Midbrain (tissue), 1 donor: Measurements from ENCODE around the gene CAMK1D.

Experiments
- DNase-seq: peaks from one replicate; lab custom pipeline; 2025; lab: John Stamatoyannopoulos, UW

The CAMK1D gene

DNA sequence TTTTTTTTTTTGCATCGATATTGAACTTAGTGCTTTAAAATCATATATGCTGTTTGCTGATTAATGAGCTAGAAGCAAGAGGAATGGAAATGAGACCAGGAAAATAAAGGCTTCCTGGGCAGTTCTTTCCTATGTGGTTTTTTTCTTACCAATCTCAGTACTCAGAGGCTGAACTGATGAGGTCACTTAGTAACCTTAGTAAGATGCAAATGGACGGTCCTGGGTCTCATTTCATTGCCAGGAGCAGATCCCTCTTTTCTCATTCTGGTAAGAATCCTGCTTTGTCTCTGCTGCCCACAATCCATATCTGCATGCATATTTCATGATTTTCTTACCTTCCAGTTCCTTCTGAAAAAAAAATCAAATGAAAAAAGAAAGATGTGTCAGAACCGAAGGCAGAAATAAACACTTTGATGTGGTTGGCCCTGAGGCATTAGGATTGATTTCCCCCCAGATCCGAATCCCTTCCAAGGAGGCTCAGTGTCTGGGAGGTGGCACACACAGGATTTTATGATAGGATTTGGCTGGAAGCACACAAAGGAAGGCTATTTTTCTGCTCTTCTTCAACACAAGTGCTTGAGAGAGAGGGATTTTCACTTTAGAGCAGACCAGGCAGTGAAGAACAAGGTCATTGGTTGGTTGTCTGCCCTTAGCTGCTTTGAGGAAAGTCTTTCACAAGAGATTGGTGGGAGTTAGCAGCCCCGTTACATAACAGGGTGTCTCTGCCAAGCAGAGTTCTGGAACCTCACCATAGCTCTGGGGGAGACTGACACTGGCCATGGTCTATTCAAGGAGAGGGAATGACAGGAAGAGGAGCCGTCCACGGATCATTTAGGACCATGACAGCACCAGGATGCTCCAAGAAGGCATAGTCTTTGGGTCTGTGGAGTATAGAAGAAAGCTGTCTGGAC is 150.0 kb downstream of the CAMK1D start:
- peak; percentile 49 for DNase-seq

DNA sequence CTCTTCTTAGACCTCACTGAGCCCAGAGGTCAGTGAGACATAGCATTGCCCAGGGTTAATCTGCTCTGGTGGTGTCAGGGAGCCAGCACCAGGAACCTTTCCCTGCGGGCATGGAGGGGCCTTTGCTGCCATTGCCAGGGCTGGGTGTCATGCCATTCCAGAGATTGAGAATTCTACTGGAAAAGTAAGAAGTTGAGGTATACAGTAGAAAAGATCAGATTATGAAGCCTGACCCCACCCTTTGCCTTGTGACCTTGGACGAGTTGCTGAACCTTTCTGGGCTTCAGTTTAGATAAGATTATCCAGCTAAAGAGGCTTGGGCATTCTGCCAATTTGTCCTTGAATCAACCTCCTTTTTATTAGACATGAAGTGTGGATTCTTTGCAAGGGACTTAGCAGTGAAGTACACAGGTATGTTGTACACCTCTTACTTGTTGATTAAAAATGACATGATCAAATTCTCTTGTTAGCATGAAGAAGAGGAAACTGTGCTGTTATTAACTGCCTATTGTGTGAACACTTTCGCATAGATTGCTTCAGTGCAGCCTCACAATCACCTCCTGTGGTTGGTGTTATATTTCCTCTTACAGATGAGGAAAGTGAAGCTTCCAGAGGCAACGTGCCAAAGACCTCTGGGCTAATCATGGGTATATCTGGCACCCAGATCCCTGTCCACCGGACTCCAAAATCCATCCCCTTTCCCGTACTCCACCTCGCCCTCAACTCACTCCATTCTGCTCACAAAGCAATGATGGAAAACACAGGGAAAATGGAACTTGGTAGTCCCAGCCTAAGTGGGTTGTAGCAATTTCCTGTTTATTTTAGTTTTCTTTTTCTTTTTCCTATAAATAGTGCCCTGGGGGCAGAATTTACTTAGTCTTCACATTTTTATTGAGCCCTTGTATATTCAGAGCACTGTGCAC is 151.3 kb downstream of the CAMK1D start:
- DNase-seq = no peak

DNA sequence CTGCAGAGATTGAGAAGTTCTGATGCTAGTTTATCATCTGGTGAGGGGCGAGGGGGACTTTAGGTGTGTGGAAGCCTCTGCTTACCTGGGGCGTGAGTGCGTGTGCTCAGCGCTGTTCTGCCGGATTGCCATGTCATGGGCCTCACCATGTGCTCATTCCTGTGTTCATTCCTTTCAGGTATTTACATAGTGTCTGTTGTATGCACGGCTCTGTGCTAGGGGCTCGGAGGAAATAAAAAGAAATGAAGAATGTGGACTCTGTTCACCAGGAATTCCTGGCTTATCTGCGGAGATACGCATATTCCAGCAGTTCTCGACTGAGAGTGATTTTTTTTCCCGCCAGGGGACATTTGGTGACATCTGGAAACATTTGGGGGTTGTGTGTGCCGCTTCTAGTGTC is 152.0 kb downstream of the CAMK1D start:
- no peak for DNase-seq

DNA sequence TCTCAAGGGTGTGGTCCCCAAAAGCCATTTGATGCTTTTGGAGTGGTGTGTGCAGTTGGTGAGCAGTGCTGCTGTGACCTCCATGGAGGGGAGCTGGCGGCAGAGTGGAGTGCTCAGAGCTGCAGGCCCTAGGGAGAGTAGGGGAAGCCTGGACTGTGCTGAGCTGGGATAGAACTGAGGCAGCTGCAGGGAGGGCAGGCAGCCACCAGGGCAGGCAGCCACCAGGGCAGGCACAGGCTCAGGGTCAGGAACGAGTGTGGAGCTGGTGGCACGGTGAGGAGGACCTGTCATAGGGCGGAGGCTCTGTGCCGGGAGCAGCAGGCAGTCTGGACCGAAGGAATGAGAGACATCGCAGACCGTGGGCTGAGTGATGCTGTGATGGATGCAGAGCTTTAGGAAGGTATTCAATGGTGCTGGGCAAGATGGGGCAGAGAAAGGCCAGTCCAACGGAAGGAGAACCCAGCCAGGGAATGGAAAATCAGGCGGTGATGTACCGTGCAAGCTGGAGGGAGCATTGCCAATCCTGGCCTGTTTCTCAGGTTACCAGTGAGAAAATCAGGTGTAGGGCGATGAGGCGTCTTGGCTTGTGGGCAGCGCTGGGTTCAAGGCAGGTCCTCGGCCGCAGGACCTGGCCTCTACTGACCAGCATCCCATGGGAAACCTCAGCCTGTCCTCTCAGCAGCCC is 152.6 kb downstream of the CAMK1D start:
- DNase-seq = no peak

DNA sequence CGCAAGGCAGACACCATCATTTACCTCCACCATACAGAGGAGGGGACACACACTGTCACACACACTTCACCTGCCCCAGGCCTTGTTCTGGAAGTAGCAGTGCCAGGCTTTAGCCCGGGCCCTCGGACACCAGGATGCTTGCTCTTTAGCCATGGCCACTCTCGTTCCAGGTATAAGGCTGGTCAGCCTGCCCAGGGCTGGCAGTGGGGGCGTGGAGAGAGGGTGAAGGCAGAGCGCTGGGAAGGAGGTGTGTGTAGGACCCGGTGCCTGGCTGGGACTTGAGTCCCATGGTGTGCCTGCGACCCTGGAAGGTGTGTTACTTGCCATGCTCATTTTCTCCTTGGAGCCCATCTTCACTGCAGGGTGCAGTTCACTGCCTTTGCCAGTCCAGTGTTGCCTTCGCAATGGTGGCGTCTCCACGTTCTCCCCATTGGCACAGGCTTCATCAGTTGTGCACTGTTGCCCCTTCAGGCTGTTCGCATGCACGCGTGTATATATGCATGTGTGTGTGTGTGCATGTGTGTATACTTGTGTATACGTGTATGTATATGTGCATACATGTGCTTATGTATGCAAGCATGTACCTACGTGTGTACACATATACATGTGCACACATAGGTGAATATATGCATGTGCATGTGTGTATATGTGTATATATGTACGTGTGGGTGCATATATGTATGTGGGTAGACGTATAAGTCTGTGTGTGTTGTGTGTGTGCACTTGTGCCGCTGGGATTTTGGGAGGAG is 153.4 kb downstream of the CAMK1D start:
- no peak for DNase-seq

DNA sequence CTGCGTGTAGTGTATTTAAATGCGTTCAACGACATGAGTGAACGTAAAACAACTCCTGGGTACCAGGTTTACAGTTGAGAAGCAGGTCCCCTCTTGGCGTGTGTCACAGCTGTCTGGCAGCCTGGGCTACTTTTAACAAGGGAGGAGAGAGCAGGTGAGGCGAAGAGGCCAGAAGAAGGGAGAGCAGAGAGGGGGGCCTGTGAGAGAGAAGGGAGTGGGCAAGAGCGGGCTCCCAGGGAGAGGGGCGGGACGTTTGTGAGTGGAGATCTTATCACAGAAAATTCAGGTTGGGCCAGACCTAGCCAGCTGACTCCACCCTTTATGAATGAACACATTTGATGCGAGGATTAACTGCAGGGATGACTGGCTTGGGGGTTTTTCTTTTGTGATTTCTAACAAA is 154.0 kb downstream of the CAMK1D start:
- DNase-seq = no peak

DNA sequence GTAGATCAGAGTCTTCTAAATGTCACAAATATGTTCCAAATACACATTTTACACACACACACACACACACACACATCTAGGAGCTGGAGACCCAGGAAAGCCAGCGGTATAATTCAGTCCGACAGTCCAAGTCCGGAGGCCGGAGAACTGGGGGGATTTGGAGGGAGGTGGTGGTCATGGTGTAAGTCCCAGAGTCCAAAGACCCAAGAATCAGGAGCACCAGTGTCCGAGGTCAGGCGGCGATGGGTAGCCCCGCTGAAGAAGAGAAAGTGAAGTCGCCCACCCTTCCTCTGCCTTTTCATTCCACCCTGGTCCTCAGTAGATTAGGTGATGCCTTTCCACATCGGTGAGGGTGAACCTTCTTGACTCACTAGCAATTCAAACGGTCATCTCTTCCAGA is 154.8 kb downstream of the CAMK1D start:
- no peak for DNase-seq

DNA sequence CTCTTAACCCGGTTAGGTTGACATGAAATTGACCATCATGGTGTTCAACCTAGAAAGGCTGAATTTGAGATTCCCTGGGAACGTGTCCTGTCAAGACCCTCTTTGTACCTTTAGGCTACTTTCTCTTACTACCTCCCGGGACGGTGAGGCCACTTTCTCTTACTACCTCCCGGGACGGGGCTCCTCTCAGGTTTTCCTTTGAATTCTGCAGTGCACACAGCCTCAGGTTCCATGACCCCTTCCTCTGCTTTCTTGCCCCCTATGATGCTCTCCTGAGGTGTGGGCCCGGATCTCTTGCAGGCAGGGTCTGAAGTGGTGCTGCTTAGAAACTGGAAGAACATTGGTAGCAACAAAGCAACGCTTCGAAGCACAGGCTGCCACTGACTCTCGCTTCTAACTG is 155.3 kb downstream of the CAMK1D start:
- no peak for DNase-seq

DNA sequence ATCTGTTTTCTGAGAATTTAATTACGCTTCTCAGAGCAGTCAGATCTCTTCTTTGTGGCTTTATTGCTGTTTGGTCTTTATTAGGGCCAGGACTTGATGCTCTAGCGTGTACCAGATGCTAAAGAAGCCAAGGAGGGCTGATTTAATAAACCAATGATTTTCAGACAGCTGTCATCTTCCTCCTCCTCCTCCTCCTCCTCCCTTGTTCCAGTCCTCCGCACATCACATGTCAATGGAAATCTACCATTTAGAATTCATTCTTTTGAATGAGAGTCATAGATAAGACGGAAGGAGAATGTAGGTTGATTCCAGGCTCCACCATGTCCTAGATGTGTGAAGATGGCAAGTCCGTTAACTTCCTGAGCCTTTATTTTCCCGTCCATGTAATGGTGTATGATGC is 156.3 kb downstream of the CAMK1D start:
- no peak for DNase-seq

DNA sequence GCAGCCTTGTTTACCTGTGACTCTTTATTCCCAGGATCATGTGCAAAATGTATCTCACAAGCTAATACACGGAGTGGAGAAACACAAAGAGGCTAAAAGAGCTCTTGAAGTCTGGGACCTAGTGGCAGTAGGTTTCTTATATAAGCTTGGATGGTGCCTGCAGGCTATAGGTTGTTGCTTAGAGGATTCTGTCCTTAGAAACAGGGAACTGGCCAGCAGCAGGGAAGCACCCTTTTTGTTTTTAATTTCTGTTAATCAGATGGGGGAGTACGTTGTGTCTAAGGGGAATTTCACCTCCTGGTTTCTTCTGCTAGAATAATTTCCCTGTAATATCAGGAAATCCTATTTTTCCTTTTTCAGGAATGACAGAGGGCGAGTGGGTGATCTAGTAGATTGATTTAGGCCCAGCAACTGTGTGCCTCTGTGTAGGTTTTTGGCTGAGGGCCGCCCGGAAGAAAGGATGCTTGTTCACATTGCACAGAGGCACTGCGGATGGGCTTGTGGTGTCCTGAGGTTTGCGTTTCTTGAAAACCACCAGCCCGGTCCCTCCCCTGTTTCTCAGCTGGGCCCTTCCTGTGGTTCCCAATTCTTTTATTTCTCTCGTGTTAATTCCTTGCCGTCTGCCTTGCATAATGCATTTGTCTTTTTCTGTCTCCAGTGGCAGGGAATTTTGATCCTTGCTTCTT is 158.0 kb downstream of the CAMK1D start:
- DNase-seq = no peak

DNA sequence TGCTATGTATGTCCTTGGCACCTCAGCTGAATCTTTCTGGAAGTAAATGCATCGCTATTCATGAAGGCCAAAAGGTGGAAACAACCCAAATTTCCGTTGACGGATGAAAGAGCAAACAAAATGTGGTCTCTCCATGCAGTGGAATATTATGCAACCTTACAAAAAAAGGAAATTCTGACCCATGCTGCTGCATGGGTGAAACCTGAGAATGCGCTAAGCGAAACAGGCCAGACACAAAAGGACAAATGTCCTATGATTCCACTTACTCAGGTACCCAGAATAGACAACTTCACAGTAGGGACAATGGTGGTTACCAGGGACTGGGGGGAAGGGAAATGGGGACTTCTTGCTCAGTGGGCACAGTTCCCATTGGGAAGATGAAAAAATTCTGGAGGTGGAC is 158.8 kb downstream of the CAMK1D start:
- no peak for DNase-seq

DNA sequence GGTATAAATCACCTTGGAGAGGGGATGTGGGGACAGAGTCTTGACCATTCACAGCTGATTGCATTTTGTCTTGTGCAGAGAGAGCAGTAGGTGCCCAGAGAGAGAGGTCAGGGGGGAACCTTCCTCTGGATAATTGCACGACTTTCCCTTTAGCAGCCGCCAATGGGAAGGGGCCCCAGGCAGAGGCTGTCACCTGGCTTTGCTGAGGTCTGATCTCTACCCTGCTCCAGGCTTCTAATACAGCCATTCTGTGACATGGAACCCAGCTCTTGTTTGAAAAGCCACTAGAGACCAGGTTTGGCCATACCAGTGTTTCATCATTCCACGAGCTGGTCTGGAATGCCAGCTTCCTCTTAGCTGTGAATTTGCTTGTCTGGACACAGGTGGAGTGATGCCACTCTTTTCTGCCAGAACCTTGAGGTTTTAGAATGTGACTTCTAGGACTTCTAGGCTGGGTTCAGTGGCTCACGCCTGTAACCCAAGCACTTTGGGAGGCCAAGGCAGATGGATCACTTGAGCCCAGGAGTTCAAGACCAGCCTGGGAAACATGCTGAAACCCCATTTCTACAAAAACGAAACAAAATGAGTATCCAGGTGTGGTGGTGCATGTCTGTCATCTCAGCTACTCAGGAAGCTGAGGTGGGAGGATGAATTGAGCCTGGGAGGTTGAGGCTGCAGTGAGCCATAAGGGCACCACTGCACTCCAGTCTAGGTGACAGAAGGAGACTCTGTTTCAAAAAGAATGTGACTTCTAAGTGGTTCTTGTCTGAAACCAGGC is 159.9 kb downstream of the CAMK1D start:
- DNase-seq = no peak

DNA sequence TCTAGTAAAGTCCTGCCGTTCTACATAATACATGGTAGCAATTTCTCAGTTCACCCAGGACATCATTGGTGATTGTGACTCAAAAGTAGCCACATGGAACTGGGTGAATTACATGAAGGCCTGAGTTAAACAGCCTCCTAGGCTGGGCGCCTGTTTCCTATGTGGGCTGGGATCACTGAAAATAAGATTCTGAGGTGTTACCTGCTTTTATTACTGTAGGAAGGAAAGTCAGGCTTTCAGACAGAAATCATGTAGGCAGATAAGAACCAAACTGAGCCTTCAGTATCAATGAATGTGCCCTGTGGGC is 160.4 kb downstream of the CAMK1D start:
- DNase-seq = no peak

DNA sequence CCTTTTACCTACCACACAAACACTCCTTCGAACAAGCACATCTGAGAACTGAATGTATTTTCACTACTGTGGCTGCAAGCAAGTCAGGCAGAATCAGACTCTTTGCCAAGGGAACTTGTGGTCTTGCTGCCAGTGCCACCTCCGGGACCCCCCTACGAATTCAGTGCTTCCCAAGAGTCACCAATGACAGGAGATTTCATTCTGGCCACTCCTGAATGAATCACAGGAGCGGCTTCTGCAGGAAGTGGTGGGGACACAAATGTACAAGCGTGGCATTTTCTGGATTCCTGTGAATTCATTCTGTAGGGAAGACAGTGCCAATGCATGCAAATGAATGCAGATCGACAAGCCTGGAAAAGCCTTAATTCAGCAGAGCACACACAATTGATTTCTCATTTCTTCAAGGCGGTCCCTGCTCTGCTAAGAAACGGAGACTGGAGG is 161.2 kb downstream of the CAMK1D start:
- no peak for DNase-seq

DNA sequence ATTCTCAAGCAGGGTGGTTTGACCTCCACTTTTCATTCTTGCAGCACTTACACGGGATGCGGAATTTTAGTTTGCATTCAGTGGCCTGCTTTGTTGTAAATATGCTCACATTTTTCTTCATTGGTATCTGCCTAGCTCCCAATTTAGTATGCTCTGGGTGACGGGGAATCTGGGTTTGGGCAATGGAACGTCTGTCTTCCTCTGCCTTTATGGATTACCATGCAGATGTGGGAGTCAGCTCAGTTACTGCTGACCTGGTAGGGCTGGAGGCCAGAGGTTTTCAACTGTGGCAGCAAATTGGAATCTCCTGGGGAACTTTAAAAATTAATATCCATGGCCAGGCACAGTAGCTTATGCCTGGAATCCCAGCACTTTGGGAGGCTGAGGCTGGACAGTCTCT is 161.6 kb downstream of the CAMK1D start:
- no peak for DNase-seq

DNA sequence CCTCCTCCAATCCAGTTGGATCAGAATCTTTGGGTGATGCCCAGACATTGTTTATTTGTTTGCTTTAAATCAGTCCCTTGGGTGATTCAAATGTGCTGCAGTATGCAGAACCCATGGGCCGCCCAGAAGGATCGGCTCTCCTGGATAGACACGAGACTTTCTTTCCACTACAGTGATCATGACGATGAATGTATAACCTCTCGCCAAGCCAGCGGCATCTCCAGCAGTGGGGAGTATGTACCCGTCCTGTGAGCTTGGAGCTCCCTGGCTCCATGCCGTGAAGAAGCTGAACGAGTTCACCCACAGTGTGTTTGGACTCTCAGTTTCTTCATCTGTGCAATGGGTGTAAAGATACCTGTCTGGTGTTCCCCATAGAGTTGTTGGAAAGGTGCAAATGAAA is 162.3 kb downstream of the CAMK1D start:
- DNase-seq = no peak

DNA sequence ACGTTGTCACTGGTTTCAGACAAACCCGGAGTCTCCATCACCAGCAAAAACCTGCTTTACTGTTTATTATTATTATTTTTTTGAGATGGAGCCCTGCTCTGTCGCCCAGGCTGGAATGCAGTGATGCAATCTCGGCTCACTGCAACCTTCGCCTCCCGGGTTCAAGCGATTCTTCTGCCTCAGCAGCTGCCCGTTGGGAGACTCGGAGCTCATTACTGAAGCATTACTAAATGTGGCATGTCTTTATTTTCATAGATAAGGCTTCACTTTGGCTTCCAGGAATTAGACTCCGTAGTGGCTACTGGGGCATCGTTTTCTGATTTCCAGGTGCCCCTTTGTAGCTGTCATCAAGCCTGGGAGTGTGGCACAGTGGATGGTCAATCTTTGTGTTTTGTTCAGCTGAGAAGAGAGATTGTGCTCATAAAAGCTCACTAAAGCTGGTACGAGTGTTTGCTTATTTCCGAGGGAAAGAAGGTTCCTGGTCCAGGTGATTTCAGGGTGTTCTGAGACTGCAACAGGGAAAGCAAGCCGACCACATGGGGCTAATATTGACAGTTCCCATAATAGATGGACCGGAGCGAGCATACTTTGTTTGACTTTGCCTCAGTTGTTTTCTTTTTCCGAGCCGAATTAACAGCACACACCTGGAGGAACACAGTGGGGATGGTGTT is 163.1 kb downstream of the CAMK1D start:
- DNase-seq = no peak

DNA sequence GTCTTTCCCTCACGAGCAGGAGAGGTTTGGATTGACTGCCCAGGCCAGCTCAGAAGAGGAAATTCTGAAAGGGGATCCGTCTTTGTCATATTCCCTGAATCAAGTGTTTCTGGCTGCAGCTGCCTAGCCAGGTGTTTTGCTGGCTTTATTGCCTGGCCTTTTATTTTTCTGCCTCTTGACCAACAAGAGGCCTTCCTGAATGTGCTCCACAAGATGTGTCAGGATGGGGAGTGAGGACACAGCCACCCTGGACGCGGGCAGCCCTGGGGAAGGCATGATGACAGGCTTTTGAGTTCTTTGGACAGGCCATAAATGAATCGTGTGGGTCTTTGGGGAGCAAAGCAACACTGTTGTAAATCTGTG is 163.6 kb downstream of the CAMK1D start:
- DNase-seq = no peak

DNA sequence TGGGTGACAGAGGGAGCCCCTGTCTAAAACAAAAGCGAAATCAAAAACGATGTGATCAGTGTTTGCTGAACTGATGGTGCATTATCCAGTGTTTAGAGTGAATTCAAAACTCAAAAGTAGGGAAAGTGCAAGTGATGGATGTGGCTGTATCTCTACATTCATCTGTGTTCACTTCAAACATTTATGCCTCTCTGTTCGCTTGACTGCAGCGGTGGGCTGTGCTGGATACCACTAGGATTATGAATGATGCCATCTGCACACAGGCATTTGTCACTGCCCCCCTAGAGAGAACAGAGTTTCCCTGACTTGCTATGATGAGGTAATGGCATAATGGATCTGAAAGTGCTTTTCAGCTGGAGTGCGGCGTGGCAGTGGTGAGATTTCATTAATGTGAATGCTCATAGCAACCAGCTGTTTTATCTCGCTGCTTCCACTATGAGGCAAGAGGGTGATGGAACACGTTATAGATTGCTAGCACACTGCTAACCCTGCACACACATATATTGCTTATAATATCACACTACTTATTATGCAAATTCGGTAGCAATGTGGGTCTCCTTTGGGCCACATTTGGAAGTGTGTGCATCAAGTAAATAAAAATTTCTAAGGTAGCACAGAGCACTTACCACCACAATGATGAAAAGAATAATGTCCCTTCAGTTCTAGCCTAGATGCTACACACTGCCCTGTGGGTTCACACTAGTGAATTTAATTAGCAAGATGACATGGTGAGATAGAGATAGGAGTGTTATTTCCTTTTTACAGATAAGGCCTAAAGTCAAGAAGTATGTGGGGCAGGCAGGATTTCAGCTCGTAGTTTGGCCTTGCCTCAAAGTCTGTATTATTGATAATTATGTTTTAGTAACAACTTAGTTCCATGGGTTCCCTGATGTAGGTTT is 164.7 kb downstream of the CAMK1D start:
- no peak for DNase-seq
